Parietal lobe (tissue), 2 donors: ENCODE measurements around the gene SLC2A2. TPM values are rescaled to one million over a fixed set of nuclear protein-coding genes. Genes with fewer than 3 reads are reported as not detected.

ENCODE experiments used
- small RNA-seq: library from RNA; depleted of rRNA; stranded (forward); fragments of <200 nt; gene quantifications from one replicate; pipeline ENCODE3, GENCODE V24; 2014; ENCODE audit warnings: low replicate concordance
- total RNA-seq: library from RNA; depleted of rRNA; stranded (reverse); fragments of >200 nt; gene quantifications from one replicate; pipeline ENCODE4 v1.2.3, GENCODE V29; 2014

SLC2A2 gene
- not detected for total RNA-seq

DNA sequence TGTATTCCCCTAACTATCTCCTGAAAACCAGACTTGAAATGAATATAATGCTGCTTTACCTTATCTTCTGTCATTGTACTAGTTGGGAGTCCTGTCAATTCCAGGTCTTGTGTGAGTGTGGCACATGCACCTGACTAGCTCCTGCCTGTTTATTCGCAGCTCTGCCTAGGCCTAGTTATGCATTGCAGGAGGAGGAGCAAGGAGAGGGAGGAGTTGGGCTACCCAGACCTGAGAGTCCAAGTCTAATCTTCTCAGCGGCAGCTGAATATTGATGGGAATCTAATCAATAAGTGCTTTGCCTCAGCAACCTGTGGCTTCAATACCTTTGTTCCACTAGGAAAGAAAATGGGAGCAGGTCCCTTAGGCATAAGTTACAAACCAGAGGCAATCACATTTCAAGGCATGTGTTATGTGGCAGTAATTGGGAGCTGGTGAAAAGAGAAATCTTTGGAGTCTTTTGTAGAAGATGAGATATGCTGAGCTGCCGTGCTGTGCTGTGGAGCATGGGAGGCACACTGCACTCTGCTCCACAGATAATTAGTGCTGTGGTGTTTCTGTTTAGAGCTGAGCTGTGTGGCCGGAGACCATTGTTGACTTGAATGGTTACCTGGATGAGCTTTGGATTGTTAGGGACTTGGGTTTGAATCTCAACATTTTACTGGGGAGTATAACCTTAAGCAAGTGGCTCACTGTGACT lies at the start of gene SLC2A2:
Gene SLC2A2, minus strand, starts transcription at position 124 of the 697 bp plus-strand sequence. Its CDS starts 50 bp downstream, at position 74.

Small RNA genes lying within 50 kb of the gene (small RNA-seq; reads per million reads assigned to genes)
- 0.09 reads per million for gene RNU1-70P

Other genes starting within 250 kb of the SLC2A2 start
- gene RPL22L1, start 156.5 kb downstream of the SLC2A2 start, total RNA-seq = 14.7 TPM
- 5.9 TPM for gene EIF5A2, start 118.1 kb downstream of the SLC2A2 start, total RNA-seq